ENCODE data around the gene EIF5B.

Gene EIF5B

GRCh38 chr2:99420031-99420430 is 82.8 kb downstream of the EIF5B start:
- no peak for DNase-seq

- DNase-seq, result no peak
These were observed 83.6 kb downstream of the EIF5B start for GRCh38 chr2:99420751-99421299.

GRCh38 chr2:99421469-99421868 is 84.3 kb downstream of the EIF5B start:
- DNase-seq, result no peak

- DNase-seq, result no peak
These were observed 85.4 kb downstream of the EIF5B start for GRCh38 chr2:99422599-99422998.

GRCh38 chr2:99424371-99424770 is 87.2 kb downstream of the EIF5B start:
- DNase-seq, result no peak

- DNase-seq, result no peak
These were observed 87.8 kb downstream of the EIF5B start for GRCh38 chr2:99425022-99425421.

- DNase-seq, result no peak
These were observed 93.6 kb downstream of the EIF5B start for GRCh38 chr2:99430614-99431291.

GRCh38 chr2:99431587-99432275 is 94.5 kb downstream of the EIF5B start:
- no peak for DNase-seq

GRCh38 chr2:99433340-99433739 is 96.2 kb downstream of the EIF5B start:
- DNase-seq, result no peak

- no peak for DNase-seq
These were observed 99.7 kb downstream of the EIF5B start for GRCh38 chr2:99436874-99437273.

GRCh38 chr2:99439971-99440505 is 102.8 kb downstream of the EIF5B start:
- no peak for DNase-seq

- DNase-seq, result no peak
These were observed 105.6 kb downstream of the EIF5B start for GRCh38 chr2:99442837-99443236.

GRCh38 chr2:99444222-99444621 is 107.0 kb downstream of the EIF5B start:
- no peak for DNase-seq

GRCh38 chr2:99445065-99445464 is 107.9 kb downstream of the EIF5B start:
- no peak for DNase-seq

GRCh38 chr2:99448556-99448955 is 111.4 kb downstream of the EIF5B start:
- DNase-seq, result no peak

- DNase-seq, result no peak
These were observed 113.0 kb downstream of the EIF5B start for GRCh38 chr2:99450199-99450598.

Measured in stimulated activated CD4-positive, alpha-beta T cell treated with anti-CD3 and anti-CD28 coated beads, Interleukin-12 subunit alpha, Interleukin-12 subunit beta, amount 100 ng/mL, for 4 hours (primary cell).